Caco-2 (cell line): Measurements from ENCODE around the gene TSKS. TPM values are rescaled to one million over a fixed set of nuclear protein-coding genes. Genes with fewer than 3 reads are reported as not detected.

Experiments used
- BruUV-seq: library from RNA; stranded (reverse); fragments of 400-500 nt; replicated peaks from 2 replicates; lab custom pipeline; 2021; lab: Mats Ljungman, UMichigan
- CTCF ChIA-PET: fragments of 300-600 bp; sonication (Branson Sonifier 250); formaldehyde crosslinking; loops from one replicate; lab custom pipeline; 2022; ENCODE audit warnings: antibody characterized with exemption; lab: Charles Lee
- POLR2A ChIA-PET: fragments of 300-600 bp; sonication (Branson Sonifier 250); formaldehyde crosslinking; loops from one replicate; lab custom pipeline; 2022; ENCODE audit warnings: antibody characterized with exemption; lab: Charles Lee
- DNase-seq, 2 experiments: peaks; one replicate each; pipeline versions ENCODE4 v3.0.0 to v3.0.0-alpha.2; 2020 to 2022
- H3K27me3 ChIP-seq: replicated peaks from 2 replicates; pipeline ENCODE4 v1.6.0; 2011; ENCODE audit warnings: low read length; ENCODE audit not compliant: control insufficient read depth, insufficient read depth
- H3K36me3 ChIP-seq: 2 replicates; pipeline ENCODE4 v1.5.1; 2011; ENCODE audit warnings: low read length; ENCODE audit not compliant: control insufficient read depth, insufficient read depth
- H3K4me1 ChIP-seq: fragments of 250-450 bp; sonication (Bioruptor Pico); 2 replicates; pipeline ENCODE4 v1.5.1; 2020; ENCODE audit warnings: mild to moderate bottlenecking
- H3K4me3 ChIP-seq: 2 replicates; pipeline ENCODE4 v1.5.1; 2011; ENCODE audit warnings: low read depth, mild to moderate bottlenecking, control low read depth, low read length
- H3K9me3 ChIP-seq: fragments of 250-450 bp; sonication (Bioruptor Pico); 2 replicates; pipeline ENCODE4 v1.5.1; 2020; ENCODE audit warnings: mild to moderate bottlenecking, moderate library complexity
- H3K27ac Mint-ChIP-seq: one replicate; pipeline ENCODE4 v1.8.0; 2022; ENCODE audit warnings: mixed read lengths; ENCODE audit not compliant: unreplicated experiment
- H3K27me3 Mint-ChIP-seq: one replicate; pipeline ENCODE4 v1.8.0; 2022; ENCODE audit warnings: mixed read lengths; ENCODE audit not compliant: insufficient read depth, unreplicated experiment
- H3K36me3 Mint-ChIP-seq: one replicate; pipeline ENCODE4 v1.8.0; 2022; ENCODE audit warnings: mild to moderate bottlenecking, mixed read lengths; ENCODE audit not compliant: insufficient read depth, unreplicated experiment
- H3K4me1 Mint-ChIP-seq: one replicate; pipeline ENCODE4 v1.8.0; 2022; ENCODE audit warnings: low read depth, mixed read lengths; ENCODE audit not compliant: unreplicated experiment
- H3K4me3 Mint-ChIP-seq: one replicate; pipeline ENCODE4 v1.8.0; 2022; ENCODE audit warnings: mild to moderate bottlenecking, moderate library complexity, mixed read lengths; ENCODE audit not compliant: unreplicated experiment
- H3K9me3 Mint-ChIP-seq: one replicate; pipeline ENCODE4 v1.8.0; 2022; ENCODE audit warnings: mixed read lengths; ENCODE audit not compliant: unreplicated experiment
- intact Hi-C: fragments of 100-400 bp; cut with micrococcal nuclease; formaldehyde crosslinking; loops from one replicate; pipeline ENCODE4 v1.10.0; 2022; ENCODE audit not compliant: unreplicated experiment
- total RNA-seq: library from RNA; stranded (reverse); gene quantifications from 2 replicates; pipeline ENCODE4 v1.2.3, GENCODE V29; 2022
- TF ChIP-seq, protein P1 (sequence below), 2 experiments: fragments of 200-600 bp in 1 of 2; IDR thresholded peaks; 1 replicate in 1 of 2; 2 replicates in 1 of 2; pipeline versions ENCODE4 v1.5.1 to v1.8.0; 2011 to 2022; ENCODE audit warnings: antibody characterized with exemption in 1 of 2, control low read depth in 1 of 2, inconsistent platforms in 1 of 2, low read depth in 1 of 2, low read length in 1 of 2, mild to moderate bottlenecking in 1 of 2, moderate library complexity in 1 of 2; ENCODE audit not compliant: insufficient read depth in 1 of 2, severe bottlenecking in 1 of 2, unreplicated experiment in 1 of 2

Gene TSKS
- total RNA-seq, 1 experiment from 2014 or later: not detected

DNA sequence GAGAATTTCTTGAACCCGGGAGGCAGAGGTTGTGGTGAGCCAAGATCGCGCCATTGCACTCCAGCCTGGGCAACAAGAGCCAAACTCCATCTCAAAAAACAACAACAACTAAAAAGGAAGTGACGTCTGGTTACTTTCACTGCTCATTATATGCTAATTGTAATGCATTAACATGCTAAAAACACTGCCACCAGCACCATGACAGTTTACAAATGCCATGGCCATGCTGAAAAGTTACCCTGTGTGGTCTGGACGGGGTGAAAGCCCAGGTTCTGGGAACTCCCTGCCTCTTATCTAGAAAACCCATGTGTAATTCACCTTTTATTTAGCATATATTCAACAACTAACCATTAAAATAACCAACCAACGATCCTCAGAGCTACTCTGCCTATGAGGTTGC, 44.1 kb downstream of the TSKS start:
- intact Hi-C loops: no loop called here
- peaks cover 8% of the 10 kb centered on the region for H3K9me3 Mint-ChIP-seq
- H3K4me1 ChIP-seq: peaks cover 11% of the 10 kb centered on the region
- H3K36me3 Mint-ChIP-seq: no peaks in the 10 kb centered on the region
- no TSS peak for BruUV-seq
- no peak overlapping the region for H3K27ac Mint-ChIP-seq
- POLR2A ChIA-PET: no interaction called here
- TF ChIP-seq, protein P1, sequence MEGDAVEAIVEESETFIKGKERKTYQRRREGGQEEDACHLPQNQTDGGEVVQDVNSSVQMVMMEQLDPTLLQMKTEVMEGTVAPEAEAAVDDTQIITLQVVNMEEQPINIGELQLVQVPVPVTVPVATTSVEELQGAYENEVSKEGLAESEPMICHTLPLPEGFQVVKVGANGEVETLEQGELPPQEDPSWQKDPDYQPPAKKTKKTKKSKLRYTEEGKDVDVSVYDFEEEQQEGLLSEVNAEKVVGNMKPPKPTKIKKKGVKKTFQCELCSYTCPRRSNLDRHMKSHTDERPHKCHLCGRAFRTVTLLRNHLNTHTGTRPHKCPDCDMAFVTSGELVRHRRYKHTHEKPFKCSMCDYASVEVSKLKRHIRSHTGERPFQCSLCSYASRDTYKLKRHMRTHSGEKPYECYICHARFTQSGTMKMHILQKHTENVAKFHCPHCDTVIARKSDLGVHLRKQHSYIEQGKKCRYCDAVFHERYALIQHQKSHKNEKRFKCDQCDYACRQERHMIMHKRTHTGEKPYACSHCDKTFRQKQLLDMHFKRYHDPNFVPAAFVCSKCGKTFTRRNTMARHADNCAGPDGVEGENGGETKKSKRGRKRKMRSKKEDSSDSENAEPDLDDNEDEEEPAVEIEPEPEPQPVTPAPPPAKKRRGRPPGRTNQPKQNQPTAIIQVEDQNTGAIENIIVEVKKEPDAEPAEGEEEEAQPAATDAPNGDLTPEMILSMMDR (IDR thresholded peaks at IDR 0.05; ENCODE audit: insufficient read depth in 1 of 2, low read depth in 1 of 2, low read length in 1 of 2, severe bottlenecking in 1 of 2, unreplicated experiment in 1 of 2): no peak
- peaks cover 5% of the 10 kb centered on the region for H3K9me3 ChIP-seq
- no peak overlapping the region for H3K4me3 ChIP-seq
- H3K27me3 ChIP-seq: no peaks in the 10 kb centered on the region
- no peaks in the 10 kb centered on the region for H3K27me3 Mint-ChIP-seq
- CTCF ChIA-PET: interaction anchor here (1.4 kb wide), 1 partner anchor 38 kb away, joined by 3 read pairs; no protein-coding TSS in a partner anchor
- no peak for DNase-seq
- peaks cover 6% of the 10 kb centered on the region for H3K4me1 Mint-ChIP-seq
- no peak overlapping the region for H3K4me3 Mint-ChIP-seq
- no peaks in the 10 kb centered on the region for H3K36me3 ChIP-seq

DNA sequence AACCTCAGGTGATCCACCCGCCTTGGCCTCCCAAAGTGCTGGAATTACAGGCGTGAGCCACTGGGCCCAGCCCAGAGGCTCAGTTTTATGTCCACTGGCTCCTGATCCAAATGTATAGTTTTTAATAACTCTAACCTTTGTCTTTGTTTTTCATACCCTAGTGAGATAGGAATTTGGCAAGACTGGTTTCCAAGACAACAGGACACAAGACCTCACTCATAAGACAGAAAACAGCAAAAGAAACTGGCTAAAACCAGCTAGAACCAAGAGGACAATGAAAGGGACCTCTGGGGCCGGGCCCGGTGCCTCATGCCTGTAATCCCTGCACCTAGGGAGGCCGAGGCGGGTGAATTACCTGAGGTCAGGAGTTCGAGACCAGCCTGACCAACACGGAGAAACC, 44.6 kb downstream of the TSKS start:
- POLR2A ChIA-PET: no interaction called here
- H3K27me3 Mint-ChIP-seq: no peaks in the 10 kb centered on the region
- peaks cover 8% of the 10 kb centered on the region for H3K9me3 Mint-ChIP-seq
- intact Hi-C loops: no loop called here
- Histone ChIP-seq H3K4me1 (peaks cover 13% of the 10 kb centered on the region), H3K4me3 (no peak overlapping the region), H3K9me3 (peaks cover 2% of the 10 kb centered on the region), H3K27me3 (no peaks in the 10 kb centered on the region), H3K36me3 (no peaks in the 10 kb centered on the region)
- TF ChIP-seq, protein P1 (IDR thresholded peaks at IDR 0.05; ENCODE audit: insufficient read depth in 1 of 2, low read depth in 1 of 2, low read length in 1 of 2, severe bottlenecking in 1 of 2, unreplicated experiment in 1 of 2): no peak
- H3K36me3 Mint-ChIP-seq: peaks cover under 1% of the 10 kb centered on the region
- no TSS peak for BruUV-seq
- no peak overlapping the region for H3K4me3 Mint-ChIP-seq
- H3K4me1 Mint-ChIP-seq: peaks cover 11% of the 10 kb centered on the region
- CTCF ChIA-PET: interaction anchor here (0.6 to 1.2 kb wide), 3 partner anchors 48 to 279 kb away, joined by 3 to 5 read pairs (median 4); partner anchors contain the start of gene AP2A1
- no peak overlapping the region for H3K27ac Mint-ChIP-seq
- DNase-seq: no peak

DNA sequence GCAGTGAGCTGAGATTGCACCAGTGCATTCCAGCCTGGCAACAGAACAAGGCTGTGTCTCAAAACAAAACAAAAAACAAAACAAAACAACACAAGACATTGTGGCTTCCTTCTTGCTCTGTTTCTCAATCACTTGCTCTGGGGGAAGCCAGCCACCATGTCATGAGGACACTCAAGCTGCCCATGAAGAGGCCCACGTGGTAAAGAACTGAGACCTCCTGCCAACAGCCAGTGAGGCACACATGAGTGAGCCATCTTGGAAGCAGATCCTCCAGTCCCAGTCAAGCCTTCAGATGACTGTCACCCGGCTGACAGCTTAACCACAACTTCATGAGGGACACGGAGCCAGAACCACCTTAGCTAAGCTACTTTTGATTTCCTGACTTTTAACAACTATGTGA, 47.0 kb downstream of the TSKS start:
- CTCF ChIA-PET: no interaction called here
- H3K4me3 Mint-ChIP-seq: no peak overlapping the region
- POLR2A ChIA-PET: no interaction called here
- Histone ChIP-seq H3K27me3 (no peaks in the 10 kb centered on the region), H3K4me3 (no peak overlapping the region), H3K4me1 (peaks cover 12% of the 10 kb centered on the region; the same call in 1 of the 2 replicates), H3K36me3 (no peaks in the 10 kb centered on the region), H3K9me3 (no peaks in the 10 kb centered on the region)
- peaks cover 14% of the 10 kb centered on the region for H3K36me3 Mint-ChIP-seq
- no peak overlapping the region for H3K27ac Mint-ChIP-seq
- no peaks in the 10 kb centered on the region for H3K27me3 Mint-ChIP-seq
- no peak for DNase-seq
- TF ChIP-seq, protein P1 (IDR thresholded peaks at IDR 0.05; ENCODE audit: insufficient read depth in 1 of 2, low read depth in 1 of 2, low read length in 1 of 2, severe bottlenecking in 1 of 2, unreplicated experiment in 1 of 2): no peak
- intact Hi-C loops: no loop called here
- H3K4me1 Mint-ChIP-seq: peaks cover 24% of the 10 kb centered on the region
- H3K9me3 Mint-ChIP-seq: peaks cover 8% of the 10 kb centered on the region
- no TSS peak for BruUV-seq
